HG03439 (cell line): Measurements from ENCODE around the gene PSMC3.
A peak's percentile ranks its signal among the peaks of the same experiment; 100 is the strongest.
"Not testable (repeated sequence)": the region's sequence is repeated elsewhere in the genome, so short reads cannot be mapped to it uniquely, and the experiment has no call there.

Source experiments
- ATAC-seq: cut with Tn5 transposase; IDR thresholded peaks from one replicate; pipeline ENCODE4 v1.9.1; 2021; ENCODE audit warnings: mild to moderate bottlenecking, moderate library complexity; ENCODE audit not compliant: unreplicated experiment

The PSMC3 gene

DNA sequence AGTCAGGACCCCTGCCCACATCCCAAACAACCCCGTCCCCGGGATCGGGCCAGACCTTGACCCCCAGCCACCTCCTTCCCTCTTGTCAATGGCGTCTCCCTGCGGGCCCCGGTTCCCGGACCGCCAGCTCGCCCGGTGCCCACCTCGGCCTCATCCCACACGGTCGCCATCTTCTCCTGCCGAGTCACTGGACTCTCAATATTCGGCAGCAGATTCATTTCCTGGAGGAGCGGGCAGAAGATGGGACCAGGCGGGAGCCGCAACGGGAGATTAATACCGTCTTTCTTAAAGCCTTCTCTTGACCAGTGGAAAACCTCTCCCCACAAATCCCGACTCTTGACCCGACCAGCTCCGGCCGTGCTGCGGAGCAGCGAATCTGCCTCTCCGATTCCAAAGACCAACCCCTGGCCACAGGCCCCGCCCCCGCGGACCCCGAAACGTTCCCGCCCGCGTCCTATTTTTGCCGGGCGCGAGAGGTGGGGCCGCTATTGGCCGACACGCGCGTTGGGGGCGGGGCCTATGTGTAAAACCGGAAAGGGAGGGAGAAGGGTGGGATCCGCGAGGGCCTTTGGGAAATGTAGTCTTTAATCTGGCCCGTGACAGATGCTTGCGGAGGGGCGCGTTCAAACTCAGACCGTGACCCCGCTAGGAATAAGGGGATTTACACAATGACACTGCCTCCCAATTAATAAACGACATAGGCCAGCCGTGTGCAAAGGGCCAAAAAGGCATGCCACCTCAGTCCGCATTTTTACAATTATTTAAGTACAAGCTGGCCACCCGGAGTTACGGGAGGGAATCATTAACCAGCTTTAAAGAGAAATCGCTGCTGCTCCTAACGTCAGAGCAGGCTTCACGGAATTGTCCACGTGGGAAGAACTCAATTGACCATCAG lies at the start of gene PSMC3:
TSS of gene PSMC3 (minus strand) at position 378 of the 895 bp plus-strand sequence. CDS start at position 218, 160 bp downstream.
- peak; percentile 93 for ATAC-seq

DNA sequence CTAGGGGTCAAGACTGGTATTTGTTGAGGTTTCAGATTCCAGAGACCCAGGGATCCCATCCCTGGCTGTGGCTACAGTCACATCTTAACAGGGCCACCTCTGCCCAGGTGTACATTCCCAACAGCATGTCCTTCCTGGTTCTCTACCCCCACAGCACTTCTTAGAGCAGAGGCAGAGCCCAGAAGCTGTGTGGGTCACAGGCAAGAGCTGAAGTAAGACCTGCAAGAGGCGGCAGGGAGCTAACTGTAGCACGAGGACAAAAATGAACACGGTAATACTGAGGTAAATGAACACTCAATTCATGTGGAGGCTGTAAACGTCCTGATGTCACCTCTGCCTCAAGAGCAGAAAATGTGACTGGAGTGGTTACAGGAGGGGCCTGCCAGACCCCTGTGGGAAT lies 44.4 kb upstream of the PSMC3 start:
- no peak for ATAC-seq

DNA sequence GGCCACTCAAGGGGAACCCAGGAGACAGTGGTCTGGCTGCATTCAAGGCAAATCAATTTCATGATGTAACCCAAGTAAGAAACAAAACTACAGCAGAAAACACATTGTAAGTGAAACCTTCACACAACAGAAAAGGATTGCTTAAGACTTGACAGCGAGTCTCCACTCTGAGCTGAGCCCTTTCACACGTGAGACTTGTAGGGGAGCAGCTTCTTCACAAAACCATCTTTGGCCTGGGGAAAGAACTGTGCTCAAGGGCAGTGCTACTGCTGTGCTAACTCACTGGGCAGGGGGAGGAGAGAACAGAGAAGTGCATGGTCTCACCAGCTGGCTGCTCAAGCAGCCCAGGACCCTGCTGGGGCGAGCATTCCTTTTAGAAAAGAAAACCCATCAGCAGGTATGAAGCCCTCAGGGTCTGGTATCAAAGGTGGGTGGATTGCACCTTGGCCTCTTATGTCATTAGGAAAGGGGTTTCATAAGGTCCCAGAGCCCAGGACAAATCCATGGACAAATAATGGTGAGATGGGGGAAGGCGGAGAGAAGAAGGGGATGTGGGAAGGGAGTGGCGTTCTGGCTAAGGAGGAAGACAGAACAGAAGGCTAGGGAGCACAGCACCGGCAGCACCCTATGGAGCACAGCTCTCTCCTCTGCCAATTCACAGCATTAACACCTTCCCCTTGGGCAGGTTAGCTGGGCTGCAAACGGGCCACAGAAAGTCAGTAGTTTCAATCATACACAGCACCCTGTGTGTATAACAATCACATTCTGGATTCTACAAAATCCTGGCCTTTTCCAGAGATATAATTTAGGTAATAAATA lies 43.3 kb upstream of the PSMC3 start:
- ATAC-seq, result no peak

DNA sequence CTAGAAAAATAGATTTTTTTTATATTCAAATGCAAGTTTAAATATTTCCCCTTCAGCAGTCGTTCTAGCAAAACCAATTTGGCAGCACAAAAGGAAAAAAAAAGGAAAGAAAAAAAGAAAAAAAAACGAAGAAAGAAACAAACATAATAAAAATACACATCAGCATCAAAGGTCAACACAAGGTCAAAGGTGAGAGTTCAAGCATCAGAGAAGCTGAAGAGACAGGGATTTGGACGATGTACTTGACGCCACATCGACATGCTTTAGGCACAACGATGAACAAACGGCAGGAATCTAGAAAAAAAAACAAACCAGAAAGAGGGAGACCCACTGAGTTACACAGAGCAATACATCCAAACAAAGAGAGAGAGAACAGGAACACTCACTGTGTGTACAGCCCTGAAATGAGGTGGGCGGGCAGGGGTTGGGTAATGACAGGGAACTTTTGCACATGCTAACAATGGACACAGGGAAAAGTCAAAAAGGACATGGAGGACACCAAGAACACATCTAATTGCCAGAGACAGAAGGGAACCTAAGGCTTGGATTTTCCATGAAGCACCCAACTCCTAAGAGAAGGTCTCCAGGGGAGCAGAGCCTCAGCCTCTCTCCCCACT lies 42.5 kb upstream of the PSMC3 start:
- no peak for ATAC-seq

DNA sequence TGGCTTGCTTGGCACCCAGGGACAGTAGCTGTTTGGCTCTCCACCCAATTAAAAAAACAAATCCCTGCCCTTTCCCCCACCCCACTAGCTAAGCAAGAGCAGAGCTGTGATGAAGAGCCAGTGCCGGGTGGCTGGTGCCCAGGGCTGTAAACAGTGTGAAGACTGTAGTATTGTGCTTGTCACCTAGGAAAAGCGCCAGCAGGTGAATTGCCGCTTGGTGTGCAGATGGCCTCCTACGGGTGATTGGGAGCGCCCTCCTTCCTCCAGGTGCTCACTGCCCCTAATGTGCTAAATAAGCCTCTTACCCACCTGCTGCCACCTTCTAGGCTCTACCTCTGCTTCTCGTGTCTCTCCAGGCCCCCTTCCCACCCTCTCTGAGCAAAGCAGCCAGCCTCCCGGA lies 41.1 kb upstream of the PSMC3 start:
- no peak for ATAC-seq

DNA sequence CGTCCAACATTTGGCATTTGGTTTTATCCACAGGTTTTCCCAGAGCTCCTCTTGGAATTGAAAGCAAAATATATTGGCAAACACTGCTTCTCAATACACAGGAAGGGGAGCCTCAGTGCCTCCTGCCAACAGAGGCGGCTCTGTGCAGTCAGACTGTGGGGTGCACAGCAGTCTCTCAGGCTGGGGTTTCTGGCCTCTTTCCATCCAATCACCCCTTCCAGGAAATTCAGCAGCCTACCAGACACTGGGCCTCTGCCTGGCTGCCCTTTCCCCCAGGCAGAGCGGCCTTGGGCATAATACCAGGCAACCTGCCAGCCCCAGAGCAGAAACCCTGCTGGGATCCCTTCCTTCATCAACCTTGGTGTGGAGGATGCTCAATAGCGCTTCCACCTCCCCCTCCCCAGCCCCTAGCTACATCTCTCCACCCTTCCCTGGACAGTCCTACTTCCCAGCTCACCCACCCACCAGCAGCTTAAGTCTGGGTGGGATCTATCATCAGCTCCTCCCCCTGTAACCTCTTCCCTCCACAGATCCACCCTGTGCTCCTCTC lies 40.5 kb upstream of the PSMC3 start:
- no peak for ATAC-seq

DNA sequence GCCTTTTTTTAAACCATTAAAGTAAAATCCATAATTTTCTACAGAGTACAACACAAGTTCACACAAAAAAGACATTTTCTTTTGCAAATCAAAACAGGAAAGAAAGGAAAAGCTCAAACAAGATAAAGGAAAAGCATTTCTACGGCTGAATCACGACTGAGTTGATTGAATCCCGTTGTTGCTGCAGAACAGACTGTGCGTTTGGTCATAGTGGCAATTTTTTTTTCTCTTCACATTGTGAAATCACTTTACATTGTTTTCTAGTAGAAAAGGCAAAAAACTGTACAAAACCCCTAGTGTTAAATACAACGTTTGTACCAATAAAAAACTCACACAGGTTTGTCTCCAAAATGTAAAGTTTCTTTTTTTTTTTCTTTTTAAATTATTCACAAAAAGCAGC lies 40.0 kb upstream of the PSMC3 start:
- no peak for ATAC-seq

DNA sequence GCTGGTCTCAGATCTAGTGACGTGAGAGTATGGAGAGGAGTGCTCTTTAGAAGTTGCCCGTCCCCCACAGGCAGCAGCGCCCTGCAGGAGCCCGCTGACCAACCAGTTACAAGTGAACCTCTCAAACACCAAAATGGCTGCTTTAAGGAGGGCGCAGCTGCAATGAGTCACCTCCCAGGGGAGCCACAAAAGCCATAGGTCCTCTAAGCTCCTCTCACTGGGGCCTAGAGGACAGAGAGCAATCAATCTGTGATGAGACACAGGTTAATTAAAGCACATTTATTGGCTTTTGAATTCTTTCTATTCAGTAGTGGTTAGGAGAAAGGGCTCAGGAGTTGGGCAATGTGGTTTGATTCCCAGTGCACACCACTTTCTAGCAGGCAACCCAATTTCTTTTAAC lies 38.2 kb upstream of the PSMC3 start:
- no peak for ATAC-seq

DNA sequence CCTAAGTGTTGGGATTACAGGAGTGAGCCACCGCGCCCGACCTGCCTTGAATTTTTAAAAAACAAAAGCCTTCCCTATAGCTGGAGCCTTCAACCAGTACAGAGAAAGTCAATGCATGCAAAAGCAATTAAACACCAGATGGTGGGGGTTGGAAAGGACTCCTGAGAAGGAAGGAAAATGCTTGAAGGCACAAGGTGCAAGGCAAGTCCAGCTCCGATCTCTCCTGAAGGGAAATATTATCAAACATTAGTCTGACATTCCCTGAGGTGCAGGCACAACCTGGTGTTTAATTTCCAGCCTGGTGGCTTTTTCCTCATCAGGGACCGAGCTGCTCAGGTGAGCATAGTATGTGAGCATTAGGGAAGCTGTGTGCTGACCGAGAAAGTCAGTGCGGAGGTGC lies 35.6 kb upstream of the PSMC3 start:
- ATAC-seq, result no peak

DNA sequence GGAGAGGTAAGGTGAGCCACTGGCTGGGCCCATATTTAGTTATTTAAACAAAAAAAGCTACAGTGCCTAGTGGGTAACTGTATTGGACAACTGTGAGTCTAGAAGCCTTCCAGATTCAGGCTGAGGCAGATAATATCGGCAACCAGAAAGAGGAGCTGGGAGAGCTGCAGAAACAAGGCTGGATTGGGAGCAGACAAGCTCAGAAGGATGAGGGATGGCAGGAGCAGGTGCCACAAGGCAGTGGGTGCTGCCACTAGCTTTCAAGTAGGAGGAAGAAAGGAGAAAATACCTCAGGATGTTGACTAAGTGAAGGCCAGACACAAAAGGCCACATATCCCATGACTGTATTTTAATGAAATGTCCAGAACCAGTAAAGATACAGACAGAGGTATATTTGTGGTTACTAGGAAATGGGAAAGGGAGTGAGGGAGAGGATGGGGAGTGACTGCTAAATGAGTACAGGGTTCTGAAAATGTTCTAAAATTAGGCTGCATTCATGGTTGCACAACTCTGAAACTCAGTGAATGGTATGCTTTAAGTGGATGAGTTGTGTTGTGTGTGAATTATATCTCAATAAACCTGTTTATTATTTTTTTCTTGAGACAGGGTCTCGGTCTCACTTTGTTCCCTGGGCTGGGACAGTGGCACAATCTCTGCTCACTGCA lies 34.5 kb upstream of the PSMC3 start:
- no peak for ATAC-seq

DNA sequence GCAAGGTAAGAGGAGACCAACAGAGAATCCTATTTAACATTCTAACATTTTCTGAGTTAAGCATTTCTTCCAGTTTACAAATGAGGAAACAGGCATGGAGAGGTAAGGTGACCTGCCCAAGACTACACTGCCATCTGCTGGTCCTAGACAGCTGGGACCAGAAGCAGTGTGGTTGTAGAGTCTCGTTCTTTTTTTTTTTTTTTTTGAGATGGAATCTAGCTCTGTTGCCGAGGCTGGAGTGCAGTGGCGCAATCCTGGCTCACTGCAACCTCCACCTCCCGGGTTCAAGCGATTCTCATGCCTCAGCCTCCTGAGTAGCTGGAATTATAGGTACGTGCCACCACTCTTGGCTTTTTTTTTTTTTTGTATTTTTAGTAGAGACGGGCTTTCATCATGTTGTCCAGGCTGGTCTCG lies 28.0 kb upstream of the PSMC3 start:
- ATAC-seq, result not testable (repeated sequence)

DNA sequence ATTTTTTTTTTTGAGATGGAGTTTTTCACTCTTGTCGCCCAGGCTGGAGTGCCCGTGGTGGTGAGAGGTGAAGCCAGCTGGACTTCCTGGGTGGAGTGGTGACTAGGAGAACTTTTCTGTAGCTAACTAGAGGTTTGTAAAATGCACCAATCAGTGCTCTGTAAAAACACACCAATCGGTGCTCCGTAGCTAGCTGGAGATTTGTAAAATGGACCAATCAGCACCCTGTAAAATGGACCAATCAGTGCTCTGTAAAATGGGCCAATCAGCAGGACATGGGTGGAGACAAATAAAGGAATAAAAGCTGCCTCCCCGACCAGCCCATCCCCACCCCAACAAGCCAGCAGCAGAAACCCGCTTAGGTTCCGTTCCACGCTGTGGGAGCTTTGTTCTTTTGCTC lies 27.1 kb upstream of the PSMC3 start:
- no peak for ATAC-seq

DNA sequence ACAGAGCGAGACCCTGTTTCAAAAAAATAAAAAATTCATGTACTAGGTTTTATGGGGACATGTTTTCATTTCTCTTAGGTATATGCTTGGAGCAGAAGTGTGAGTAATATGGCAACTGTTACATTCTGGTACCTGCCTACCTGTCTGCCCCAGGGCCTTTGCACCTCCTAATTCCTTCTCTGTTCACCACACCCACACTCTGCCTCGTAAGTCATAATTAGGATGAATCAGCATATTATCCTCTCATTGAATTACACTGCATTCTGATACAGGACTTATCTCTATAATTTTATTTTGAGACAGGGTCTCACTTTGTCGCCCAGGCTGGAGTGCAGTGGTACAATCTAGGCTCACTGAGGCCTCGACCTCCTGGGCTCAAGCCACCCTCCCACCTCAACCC lies 25.8 kb upstream of the PSMC3 start:
- no peak for ATAC-seq

DNA sequence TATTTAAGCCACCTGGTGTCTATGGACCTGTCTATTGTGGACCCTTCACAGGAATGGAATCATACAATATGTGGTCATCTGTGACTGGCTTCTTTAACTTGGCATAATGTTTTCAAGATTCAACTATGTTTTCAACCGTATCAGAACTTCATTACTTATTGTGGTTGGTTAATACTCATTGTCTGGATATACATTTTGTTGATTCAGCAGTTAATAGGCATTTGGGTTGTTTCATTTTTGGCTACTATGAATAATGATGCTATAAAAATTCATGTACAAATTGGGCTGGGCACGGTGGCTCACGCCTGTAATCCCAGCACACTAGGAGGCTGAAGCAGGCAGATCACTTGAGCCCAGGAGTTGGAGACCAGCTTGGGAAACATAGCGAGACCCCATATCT lies 25.2 kb upstream of the PSMC3 start:
- no peak for ATAC-seq

DNA sequence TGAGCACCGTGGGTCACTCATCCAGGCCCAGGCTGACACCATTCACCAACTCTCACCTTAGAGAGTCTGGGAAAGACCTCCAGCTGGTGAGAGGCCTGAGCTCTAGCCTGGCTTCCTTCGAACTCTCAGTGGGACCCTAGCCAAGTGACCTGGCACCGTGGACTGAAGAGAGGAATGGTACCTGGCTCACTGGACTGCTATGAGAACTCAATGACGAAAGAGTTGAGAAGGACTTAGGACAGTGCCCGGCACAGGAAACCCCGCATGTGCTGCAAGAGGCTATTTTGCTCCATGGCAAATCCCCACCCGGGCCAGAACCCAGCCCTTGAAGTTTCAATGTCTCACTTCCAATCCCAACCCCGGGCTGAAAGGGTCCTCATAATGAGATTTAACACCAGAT lies 23.3 kb upstream of the PSMC3 start:
- no peak for ATAC-seq

DNA sequence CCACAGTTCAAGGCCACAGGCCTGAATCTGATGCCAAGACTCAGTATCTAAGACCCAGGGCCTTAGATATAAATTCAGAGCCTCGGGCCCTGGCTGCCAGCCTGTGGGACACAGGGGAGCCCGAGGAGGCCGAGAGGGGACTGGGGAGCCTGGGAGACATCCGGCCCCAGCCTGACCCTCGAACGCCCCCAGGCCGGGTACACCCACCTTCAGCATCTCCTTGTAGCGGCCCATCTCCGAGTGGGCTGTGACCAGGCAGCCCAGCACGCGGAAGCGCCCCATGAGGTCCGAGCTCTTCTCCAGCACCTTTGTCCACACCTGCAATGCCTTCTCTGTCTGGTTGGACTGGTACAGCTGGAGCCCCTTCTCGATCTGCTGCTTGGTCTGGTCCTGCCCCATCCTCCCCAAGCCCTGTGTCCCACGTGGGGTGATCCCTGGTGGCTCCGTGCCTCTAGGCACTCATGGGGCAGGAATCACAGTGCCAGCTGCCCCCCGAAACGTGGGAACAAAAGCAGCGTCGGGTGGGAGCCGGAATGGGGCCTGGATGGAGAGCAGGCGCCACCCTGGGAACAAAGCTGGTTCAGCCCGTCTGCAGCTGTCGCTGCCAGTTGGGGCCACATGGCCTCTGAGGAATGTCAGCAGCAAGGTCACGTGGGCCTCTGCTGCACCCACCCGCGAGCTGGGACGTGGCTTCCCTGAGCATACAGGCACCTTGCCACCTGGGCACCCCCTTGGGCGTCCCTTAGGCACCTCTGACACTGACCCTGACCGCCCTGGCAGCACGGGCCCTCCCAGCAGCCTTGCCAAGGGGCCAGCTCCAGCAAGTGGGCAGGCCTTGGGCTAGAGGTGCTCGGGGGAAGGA lies 22.6 kb upstream of the PSMC3 start, which contains the start of gene RAPSN:
TSS of gene RAPSN (minus strand) at position 571 of the 862 bp plus-strand sequence. CDS start at position 399, 172 bp downstream.
- ATAC-seq, result no peak

DNA sequence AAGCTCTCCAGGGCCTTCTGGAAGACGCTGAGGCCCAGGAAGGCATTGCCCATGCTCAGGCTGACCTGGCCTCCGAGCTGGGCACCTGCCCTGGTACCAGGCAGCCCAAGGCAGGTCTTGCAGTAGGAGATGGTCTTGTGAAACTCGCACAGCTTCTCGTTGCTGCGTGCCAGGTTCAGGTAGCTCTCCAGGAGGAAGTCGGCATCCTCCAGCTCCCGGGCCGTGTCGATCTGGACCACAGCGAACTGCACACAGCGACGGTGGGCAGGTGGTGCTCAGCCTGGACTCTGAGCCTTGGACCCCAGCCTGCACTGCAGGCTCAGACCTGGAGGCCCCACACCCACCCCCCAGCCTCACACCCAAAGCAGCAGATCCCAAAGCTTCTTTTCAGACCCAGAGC lies 21.7 kb upstream of the PSMC3 start:
- ATAC-seq, result no peak

DNA sequence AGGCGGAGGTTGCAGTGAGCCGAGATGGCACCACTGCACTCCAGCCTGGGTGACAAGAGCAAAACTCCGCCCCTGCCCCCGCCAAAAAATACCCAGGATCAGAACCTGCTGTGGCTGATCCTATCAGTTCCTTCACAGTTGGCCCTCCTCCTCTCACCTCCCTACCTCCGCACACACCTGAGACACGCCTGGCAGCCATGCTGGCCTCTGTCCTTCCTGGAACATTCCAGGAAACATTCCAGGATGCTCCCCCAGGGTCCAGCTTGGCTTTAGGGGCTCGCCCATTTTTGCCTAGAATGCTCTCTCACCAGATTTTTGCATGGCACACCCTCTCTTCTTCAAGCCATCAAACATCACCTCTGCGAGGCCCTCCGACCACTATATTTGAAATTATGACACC lies 20.6 kb upstream of the PSMC3 start:
- ATAC-seq, result no peak

DNA sequence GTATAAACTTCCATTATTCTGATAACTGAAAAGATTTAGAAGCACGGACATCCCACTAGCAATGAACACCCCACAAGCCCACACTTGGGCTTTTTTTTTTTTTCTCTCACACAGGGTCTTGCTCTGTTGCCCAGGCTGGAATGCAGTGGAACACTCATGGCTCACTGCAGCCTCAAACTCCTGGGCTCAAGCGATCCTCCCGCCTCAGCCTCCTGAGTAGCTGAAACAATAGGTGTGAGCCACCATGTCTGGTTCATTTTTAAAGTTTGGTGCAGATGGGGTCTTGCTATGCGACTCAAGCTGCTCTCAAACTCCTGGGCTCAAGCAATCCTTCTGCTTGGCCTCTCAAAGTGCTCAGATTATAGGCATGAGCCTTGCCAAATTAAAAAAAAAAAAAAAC lies 19.6 kb upstream of the PSMC3 start:
- no peak for ATAC-seq

DNA sequence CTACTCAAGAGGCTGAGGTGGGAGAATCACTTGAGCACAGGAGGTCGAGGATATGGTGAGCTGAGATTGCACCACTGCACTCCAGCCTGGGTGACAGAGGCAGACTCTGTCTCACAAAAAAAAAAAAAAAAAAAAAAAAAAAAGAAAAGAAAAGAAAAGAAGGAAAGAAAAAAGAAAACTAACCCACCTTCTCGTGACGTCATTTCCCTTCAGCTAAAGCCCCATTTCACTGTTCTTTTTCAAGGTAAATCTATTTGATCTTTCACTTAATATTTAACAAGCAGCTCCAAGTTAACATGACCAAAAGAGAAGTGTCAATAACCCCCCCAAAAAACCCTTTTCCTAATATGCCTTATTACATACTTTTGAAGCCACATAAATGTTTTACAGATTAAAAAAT lies 17.6 kb upstream of the PSMC3 start:
- ATAC-seq, result no peak
